GM12891 (cell line): ENCODE measurements around the gene SLAMF6.

Source experiments
- PAX5 ChIP-seq: IDR thresholded peaks from 2 replicates; pipeline ENCODE4 v1.6.1; 2011; ENCODE audit warnings: low read length, moderate library complexity, mild to moderate bottlenecking; ENCODE audit not compliant: insufficient read depth, severe bottlenecking
- POLR2A ChIP-seq: IDR thresholded peaks from 2 replicates; pipeline ENCODE4 v1.6.1; 2011; ENCODE audit warnings: low read depth, low read length, control low read depth
- POLR2AphosphoS5 ChIP-seq: IDR thresholded peaks from 2 replicates; pipeline ENCODE4 v1.6.1; 2011; ENCODE audit warnings: low read depth, low read length, control low read depth
- POU2F2 ChIP-seq: IDR thresholded peaks from 2 replicates; pipeline ENCODE4 v1.6.1; 2011; ENCODE audit warnings: low read depth, mild to moderate bottlenecking, control low read depth, low read length, moderate library complexity
- SPI1 ChIP-seq: IDR thresholded peaks from 2 replicates; pipeline ENCODE4 v1.6.1; 2011; ENCODE audit warnings: low read depth, low read length, control low read depth
- TAF1 ChIP-seq: IDR thresholded peaks from 2 replicates; pipeline ENCODE4 v1.6.1; 2011; ENCODE audit warnings: low read depth, low read length, control low read depth

DNA sequence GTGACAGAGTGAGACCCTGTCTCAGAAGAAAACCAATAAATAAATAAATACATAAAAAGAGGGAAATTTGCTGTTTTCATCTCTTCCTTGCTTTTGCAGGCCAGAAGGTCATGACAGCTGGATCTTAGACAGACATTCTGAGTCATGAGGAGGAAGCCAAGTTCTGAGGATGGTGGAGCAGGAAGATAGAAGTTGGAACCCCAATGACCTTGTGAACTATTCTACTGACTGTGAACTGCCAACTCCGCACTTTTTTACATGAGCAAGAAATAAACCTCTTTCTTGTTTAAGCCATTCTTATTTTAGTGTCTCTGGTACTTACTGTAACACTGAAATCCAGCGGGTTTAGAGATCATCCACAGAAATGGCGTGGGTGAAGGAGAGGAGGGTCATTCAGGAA, 47.8 kb upstream of the SLAMF6 start:
- TF ChIP-seq POLR2A: no peak
- no peak for TF ChIP-seq POLR2AphosphoS5
- no peak for TF ChIP-seq SPI1
- TF ChIP-seq TAF1: no peak
- TF ChIP-seq POU2F2: no peak
- TF ChIP-seq PAX5: no peak
